Measurements from ENCODE around the gene DLG5.

Gene DLG5

DNA sequence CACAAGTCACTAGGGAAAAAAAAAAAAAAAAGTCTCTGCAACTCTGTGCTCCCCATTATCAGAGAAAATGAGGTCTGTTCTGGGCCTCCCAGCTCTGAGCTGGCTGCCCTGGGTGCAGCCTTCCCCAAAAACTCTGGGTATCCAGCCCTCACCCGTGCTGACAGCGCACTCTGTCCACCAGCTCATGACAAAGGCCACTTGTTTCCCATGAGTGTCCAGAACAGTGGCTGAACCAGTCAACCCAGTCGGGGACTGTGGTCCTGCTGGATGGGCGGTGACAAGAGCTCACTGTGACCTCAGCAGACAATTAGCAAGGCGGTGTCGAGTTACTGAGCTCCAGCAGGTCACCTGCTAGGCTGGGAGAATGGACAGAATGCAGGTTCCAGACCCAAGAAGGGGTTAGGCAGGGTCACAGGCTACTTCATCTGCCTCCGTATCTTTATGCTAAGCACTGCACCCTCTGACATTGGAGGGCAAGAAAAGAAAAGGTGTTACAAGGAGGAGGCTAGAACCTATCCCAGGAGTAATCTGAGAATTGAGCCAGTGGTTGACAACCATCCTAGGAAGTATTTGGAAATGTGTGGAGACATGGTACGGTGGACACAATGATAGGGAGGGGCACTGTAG lies 37.2 kb downstream of the DLG5 start:
- no peak for DNase-seq

DNA sequence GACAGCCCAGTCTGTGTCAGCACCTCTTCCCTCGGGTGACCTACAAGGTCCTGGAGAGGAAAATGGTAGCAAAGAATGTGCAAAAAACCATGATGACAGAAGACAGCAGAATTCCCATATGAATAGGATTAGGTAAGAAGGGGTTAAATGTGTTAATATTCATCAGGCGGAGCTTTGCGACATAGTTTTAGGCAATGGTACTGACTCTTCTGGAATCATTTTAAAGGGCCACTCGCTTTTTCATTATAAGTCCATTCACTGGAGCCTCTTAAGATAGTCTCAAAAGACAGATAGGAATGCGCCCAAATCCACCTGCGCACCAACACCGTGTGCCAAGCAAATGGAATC lies 38.2 kb downstream of the DLG5 start:
- DNase-seq = no peak

DNA sequence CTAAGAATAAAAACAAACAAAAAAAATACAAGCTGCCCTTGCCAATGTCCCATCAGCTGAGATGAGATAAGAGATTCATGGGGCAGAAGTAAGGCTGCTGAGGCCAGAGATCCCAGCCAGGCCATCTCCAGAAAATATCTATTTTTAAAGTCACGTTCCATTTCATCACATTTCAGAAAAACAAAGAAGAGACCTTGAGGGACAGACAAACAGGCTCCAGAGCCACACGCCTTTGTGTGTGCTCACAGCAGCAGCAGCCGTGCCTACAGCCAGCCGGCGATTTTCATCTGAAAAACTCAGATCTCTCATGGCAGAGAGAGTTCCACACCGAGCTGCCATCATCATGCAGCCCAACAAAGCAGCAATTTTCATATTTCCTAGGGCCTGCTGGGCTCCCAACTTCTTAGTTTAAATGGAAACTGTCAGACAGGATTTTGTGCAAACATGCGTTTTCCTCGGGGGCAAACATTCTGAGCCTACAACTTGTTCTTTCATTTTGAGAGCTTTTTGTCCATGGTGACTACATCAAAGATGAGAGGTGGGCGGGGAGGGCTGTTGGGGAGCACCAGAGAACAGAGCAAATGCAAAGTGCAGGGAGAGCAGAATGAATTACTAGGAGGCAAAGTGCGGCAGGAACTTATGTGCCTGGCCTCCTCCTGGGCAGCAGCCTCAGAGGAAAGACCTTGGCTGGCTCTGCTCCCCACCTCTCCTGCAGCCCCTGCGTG lies 38.8 kb downstream of the DLG5 start:
- DNase-seq = no peak

DNA sequence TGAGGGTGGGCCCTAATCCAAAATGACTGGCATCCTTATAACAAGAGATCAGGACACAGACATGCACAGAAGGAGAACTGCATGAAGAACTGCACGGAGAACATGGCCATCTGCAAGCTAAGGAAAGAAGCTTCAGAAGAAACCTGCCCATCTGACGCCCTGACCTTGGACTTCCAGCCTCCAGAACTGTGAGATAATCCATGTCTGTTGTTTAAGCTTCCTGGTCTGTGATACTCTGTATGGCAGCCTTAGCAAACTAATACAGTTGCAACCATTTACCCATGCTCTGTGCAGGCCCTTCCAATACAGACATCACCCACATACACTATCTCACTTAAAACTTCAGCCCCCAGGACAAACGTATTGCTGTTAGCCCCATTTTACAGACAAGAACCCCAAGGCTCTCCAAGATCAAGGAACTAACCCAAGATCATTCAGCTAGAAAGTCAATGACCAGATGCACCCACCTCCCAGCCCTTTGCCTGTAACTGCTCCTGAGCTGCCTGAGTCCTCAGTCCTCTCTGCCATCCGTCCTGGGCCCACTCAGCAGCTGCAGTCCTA lies 39.7 kb downstream of the DLG5 start:
- DNase-seq = no peak

DNA sequence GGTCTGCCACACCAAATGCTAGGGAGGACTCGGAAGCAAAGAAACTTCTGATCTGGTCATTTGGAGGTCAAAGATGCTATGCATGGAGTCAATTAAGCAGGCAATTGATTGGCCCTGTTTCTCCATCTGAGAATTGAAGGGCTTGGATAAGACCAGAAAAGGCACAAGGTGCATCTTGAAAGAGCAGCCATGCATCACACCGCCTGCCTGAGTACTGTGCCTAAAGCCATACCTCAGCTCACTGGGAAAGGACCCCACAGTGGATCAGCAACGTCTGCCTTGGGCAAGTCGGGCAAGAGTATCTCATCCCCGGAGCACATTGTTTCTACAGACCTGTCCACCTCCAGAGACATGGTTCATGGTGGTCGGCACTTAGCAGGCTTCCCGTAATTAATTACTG lies 42.4 kb downstream of the DLG5 start:
- DNase-seq = no peak

DNA sequence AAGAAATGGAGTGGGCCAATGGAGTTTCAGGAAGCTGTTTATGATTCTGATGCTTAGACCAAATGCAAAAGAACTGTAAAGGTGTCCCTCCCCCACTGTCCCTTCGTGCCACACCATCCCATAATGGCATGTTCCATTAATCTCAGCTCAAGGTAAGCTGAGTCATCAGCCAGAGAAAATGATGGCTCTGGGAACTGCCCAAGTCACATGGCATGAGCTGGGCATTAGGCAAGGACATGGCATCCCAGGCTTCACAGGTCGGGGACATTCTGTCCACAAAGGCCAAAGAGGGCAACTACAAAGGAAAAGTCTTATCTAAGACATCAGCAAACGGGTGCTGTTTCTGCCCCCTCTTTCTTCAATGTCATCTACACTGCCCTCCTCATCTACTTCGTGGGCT lies 44.9 kb downstream of the DLG5 start:
- DNase-seq = no peak

DNA sequence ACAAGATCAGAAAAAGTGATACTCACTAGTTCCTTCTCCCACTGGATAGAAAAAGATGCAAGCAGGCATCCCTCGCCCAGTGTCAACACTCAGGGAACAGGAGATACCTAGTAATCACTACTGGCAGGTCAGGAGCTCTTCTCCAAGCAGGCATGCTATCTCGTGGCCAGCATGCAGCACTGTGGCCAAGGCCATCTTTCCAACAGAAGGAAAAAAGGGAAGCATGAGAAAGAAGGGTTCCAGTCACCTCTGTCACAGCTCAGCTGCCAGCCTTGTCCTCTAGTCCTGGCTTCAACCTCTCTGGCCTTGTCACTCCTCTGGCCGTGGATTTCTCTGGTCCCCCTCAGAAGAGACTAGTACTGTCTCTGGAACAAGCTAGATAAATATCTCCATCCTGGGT lies 45.3 kb downstream of the DLG5 start:
- no peak for DNase-seq

DNA sequence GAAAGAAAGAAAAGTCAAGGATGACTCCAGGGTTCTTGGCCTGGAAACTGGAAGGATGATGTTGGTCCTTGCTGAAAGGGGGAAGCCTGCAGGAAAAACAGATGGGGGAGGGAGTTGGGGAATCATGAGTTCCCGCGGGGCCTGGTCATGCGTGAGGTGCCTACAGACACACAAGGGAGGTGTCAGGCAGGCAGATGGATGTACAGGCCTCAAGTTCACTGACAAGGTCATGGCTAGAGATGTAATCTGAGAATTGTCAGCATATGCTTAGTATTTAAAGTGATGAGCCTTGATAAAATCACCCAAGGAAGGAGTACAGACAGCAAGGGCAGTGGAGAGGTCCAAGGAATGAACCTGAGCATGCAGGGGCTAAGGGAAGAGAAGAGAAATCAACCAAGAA lies 46.8 kb downstream of the DLG5 start:
- DNase-seq = no peak

DNA sequence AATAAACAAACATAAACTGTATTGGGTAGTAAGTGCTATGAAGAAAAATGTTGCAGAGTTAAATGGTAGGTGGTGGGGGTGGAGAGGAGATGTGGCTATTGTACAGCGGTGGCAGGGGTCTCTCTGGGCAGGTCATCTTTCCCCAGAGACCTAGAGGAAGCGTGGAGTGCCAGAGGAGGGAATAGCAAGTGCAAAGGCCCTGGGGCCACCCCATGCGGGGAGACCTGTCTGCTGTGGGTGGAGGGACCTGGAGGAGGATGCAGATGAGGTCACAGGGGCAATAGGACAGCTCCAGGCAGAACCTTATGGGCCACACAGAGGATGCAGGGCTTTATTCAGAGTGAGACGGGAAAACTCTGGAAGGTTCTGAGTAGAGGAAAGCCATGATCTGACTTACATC lies 47.5 kb downstream of the DLG5 start:
- DNase-seq = no peak

DNA sequence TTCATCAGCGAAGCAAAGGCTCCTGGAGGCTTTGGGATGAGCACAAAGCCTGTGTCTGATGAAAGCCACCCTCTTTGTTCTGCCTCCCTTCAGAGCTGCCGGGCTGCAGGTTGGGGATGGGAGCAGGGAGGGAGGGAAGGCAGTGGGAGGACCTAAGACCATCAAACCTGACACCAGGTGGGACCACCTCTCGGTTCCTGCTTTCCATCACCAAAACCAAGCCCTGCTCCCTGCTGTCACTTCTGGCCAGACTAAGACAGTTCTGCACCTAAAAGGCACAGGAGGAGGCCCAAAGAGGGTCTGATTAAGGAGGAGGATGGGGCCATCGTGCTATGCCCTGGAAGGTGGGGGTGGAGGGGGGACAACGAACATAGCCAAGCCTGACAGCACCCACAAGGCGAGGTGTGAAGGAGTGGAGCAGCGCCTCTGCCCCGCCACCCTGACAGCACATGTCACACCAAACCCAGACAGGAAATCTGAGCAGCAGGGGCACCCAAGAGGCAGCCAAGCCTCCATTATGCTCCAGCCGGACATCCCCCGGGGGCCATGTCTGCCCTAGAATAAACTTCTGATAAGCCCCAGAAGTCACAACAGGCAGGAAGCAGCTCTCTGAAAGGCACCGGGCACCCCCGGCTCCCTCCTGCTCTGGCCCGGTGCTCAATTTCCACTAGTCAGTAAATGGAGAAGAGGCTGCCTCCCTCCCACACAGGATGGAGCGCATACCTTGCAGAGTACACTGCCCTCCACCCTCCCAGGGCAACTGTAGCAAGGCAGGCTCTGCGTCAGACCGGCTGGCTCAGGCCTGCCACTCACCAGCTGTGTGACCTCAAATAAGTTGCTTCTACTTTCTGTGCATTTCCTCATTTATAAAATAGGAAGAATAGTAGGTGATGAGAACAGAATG lies 48.9 kb downstream of the DLG5 start:
- DNase-seq = peak; percentile 40

DNA sequence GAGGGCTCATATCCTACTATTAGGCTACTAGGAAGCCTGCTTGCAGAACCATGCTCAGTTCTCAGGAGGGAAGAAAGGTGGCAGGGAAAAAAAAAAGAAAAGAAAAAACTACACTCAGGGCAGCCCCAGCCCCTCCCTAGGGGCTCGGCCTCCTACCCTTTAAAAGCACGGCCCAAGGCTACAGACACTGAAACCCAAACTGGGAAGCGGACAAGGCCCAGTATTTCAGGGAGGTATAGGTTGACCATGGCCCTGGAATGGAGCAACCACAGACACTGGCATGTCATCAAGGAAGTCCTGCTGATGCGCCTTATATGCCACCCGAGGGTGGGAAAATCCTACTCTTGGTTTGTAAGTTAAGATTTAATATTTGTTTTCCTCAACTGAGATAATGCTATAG lies 50.8 kb downstream of the DLG5 start:
- no peak for DNase-seq

DNA sequence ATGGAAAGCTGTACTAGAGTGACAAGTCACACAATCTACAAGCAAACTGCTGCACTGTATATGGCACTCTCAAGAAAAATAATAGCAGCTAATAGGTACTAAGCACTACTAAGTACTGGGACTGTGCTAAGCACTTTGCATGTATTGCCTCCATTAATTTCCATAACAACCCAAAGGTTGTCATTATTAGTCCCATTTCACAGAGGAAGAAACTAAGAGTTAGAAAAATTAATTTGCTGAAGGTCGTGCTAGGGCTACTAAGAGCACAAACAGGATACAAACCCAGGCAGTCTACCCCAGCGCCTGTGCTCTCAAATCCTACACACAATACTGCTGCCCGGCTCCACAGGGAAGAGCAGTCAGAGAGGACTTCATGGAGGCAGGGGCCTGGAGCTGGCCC lies 51.7 kb downstream of the DLG5 start:
- DNase-seq = no peak

DNA sequence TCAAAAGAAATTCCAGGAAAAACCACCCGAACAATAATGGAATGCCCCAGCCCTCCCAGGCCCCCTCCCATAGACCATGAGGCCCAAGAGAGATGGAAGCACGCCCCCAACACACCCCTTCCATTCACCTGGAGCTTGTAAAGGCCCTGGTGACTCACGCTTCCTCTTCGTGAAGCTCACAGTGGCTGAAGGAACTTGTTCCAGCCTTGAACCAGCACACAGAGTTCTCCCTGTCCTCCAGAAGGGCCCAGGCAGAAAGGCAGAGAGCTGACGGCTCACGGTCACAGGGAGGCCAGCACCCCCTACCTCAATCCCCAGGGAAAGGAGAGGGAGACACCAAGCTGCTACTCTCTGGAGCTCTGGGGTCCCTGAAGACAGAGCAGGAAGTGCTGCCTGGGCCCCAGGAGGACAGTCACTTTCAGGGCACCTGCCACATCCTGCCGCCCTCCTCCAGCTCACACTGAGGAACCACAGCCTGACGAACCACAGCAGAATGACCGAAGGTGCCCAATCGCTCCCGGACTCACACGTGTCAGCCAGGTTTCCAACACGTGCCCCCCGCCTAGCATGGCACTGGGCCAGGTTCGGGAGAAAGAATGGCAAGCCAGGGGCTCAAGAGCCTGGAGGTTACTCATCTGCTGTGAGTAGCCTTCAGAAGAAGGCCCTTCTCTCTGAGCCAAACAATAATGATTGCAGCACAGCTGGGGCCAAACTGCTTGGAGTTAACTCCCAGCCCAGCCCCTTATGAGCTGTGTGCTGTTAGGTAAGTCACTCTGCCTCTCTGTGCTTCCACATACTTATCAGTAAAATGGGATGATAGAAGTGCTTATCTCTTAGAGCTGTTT lies 52.8 kb downstream of the DLG5 start:
- DNase-seq = no peak

DNA sequence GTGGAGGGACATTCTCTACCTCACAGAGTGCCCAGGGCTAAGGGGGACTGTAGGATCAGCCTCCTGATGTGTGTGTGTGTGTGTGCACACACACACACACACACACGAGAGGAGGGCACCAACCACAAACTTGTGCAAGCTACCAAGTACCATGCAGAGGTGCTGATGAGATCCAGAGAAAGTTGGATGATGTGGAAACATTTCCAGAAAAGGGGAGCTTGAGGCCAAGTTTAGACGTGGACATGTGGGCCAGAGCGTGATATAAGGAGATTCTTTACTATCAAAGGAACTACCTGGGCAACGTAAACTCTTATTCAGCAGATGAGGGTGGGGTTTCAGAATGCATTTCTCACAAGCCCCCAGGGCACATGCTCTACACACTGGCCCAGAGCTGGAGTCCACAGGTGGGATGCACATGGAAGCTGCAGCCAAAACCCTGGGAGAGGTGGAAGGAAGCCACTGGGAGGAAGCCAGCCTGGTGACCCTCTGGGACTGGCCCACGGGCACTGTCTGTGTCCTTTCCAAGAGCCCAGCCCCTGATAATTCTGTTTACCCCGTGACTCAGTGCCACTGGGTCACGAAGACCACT lies 53.5 kb downstream of the DLG5 start:
- DNase-seq = no peak

DNA sequence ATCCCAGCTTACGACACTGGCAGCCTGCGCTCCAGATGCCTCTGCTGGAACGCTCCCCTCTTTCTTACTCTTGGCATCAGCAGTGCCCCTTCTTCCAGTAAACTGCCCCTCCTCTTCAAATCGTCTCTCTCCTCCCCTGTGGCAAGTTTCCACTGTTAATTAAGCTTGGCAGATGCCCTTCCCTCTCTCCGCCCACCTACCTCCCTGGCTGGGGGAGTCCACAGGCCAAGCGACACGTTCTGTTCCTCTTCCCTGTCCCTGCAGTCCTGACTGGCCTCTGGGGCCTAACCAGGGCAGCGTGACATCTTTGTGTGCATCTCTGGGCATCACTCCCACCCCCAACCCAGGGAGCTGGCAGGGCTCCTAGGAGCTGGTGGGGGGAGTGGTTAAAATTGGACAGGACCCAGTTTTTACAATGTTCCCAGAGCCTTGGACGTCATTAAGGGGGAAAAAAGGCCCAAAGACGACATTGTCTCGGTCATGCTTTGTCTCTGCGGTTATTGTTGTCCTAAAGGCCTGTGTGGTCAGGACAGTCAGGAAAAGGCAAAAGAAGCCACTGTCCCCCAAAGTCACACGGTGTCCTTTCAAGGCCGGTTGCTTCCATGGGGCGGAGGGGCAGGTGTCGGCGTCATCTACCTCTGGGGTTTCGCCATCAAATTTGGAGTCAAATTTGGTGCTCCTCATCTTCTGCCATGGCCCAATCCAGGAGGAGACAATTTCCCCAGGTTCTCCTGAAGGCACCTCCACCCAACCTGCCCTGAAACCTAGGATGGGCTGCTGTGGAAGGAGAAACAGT lies 54.2 kb downstream of the DLG5 start:
- DNase-seq = peak; percentile 54

DNA sequence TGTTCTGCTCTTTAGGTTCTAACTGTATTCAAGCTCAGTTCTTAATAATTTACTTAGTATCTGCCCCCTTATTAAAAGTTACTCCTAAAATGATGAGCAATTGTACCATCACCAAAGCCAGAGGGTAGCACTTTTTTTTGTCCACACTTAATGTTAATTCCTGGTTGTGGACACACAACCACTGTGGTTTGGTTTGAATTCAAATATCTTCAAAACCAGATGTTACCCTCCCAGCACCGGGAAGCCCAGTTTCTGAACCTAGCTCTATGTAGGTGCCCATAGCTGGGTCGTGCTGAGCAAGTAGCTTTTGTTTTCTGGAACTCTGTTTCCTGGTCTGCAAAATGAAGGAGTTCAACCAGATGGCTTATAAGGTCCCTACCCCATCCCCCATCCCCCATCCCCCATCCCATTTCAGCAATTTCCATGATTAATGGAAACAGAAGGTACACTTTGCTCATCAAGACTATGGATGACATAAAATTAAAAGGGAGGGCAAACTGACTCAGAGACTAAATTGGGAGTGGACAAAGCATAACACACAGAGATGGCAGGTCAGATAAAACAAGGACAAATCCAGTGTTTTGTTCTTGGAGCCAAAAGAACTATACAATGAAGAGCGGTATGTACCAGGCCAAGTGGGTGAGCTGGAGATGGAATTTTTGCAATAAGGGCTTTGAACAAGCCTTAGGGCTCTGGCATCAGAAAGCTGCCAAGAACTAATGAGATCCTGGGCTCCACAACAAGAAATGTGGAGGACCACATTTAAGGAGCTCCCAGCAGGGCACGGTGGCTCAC lies 56.7 kb downstream of the DLG5 start:
- no peak for DNase-seq

DNA sequence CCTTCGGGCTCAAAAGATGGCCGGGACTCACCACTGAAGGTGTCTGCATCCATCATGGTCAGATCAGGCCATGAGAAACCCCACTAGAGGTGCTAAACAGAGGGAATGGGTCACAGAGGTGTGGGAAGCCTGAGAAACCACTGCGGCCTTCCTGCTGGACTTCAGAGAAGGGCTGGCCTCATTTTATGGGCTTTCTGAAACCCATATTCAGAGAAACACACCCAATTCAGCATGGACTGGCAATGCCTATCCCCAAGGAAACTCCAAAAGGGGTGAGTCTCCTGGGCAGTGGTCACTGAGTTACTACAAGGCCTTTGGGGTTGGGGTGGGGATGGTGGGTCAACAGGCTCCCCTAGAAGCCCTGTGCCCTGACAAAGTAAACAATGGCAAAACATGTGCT lies 58.0 kb downstream of the DLG5 start:
- no peak for DNase-seq

DNA sequence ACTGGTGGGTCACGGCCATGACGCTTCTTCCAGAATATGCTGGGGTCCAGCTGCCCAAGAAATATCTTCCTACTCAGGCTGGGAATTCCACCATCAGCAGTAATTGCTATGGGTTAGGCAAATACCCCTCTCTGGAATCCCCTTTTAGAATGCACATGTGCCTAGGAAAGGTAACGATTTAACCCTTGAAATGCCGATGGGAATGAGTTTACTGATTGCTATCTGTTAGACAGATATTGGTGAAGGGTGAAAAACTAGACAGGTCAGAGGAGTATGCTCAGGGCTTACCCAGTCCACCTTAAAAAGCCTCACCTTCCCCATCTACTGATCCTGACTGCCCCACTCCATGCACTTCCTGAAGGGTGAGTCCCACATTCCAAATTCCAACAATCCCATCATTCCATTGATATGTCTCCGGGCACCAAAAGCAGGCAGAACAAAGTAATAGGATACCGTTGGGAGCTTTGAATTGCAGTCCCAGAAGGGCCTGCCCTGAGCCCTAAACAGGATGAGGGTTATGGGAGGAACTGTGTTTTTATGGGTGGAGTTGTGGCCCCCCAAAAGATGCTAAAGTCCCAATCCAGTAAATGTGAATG lies 59.3 kb downstream of the DLG5 start:
- no peak for DNase-seq

DNA sequence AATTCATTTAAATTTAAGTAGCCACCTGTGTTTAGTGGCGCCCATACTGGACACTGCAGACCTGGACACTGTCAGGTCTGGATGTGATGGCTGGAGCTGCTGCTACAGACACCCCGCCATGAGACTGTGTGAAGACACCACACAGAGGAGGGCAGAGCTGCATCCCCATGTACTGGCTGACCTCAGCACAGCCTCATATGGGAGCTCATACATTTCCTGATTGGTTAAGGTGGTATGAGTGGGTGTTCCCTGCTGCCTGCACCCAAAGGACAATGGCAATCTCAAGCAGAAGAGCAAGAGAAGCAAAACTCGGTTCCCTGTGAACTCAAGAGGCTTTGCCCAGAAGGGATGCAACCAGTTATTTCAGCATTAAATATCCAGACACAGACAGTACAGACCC lies 60.0 kb downstream of the DLG5 start:
- no peak for DNase-seq
